ENCODE data around the gene MKLN1.

DNA sequence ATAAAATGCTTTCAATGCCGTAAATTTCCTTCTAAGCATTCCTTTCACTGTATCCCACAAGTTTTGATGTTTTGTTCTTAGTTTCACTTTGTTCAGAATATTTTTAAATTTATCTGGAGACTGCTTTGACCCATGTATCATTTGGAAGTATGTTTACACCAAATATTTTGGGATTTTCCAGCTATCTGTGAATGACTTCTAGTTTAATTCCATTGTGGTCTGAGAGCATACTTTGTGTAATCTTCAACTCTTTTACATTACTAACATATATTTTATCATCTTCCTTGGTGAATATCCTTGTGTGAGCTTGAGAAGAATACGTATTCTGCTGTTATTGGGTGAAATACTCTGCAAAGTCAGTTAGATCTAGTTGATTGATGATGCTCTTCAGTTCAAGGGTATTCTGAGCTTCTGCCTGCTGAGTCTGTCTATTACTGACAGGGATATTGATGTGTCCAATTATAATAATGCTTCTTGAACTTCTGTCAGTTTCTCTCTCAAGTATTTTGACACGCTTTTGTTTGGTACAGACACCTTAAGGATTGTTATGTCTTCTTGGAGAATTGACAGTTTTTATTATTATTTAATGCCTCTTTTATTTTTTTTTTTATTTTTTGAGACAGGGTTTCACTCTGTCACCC is 31.6 kb downstream of the MKLN1 start:
- no peak for TF ChIP-seq CTCF (conservative IDR thresholded peaks at IDR 0.05)
- no peak for TF ChIP-seq EZH2 (IDR thresholded peaks at IDR 0.05; ENCODE audit: low read depth)
